Neural cell (in vitro differentiated cells): ENCODE measurements around the gene TYROBP. TPM values are rescaled to one million over a fixed set of nuclear protein-coding genes. Genes with fewer than 3 reads are reported as not detected.

Experiments used
- H2AFZ ChIP-seq: fragments of 200-600, 300-800 bp; sonication (generic), shearing (Covaris generic); 2 replicates; pipeline ENCODE4 v1.6.0; 2014; ENCODE audit warnings: low read depth, mild to moderate bottlenecking, antibody characterized with exemption, low read length, moderate library complexity
- H3F3A ChIP-seq: fragments of 200-600 bp; shearing (Covaris generic); 2 replicates; pipeline ENCODE4 v1.6.1; 2016; ENCODE audit warnings: mild to moderate bottlenecking, moderate library complexity, mixed read lengths, antibody characterized with exemption, low read length; ENCODE audit not compliant: insufficient read depth, poor library complexity, severe bottlenecking
- H3K27ac ChIP-seq: fragments of 200-600, 300-800 bp; sonication (generic), shearing (Covaris generic); 2 replicates; pipeline ENCODE4 v1.5.1; 2014; ENCODE audit warnings: mild to moderate bottlenecking, low read length, moderate library complexity
- H3K27me3 ChIP-seq: fragments of 300-800, 200-600 bp; sonication (generic), shearing (Covaris generic); 2 replicates; pipeline ENCODE4 v1.6.0; 2014; ENCODE audit warnings: mild to moderate bottlenecking, low read depth, low read length, moderate library complexity; ENCODE audit not compliant: insufficient read depth
- H3K36me3 ChIP-seq: fragments of 300-800, 200-600 bp; sonication (generic), shearing (Covaris generic); 2 replicates; pipeline ENCODE4 v1.5.1; 2014; ENCODE audit warnings: mild to moderate bottlenecking, antibody characterized with exemption, low read length, moderate library complexity; ENCODE audit not compliant: insufficient read depth
- H3K4me2 ChIP-seq: fragments of 300-800, 200-600 bp; sonication (generic), shearing (Covaris generic); 2 replicates; pipeline ENCODE4 v1.6.0; 2014; ENCODE audit warnings: mild to moderate bottlenecking, low read length
- H3K4me3 ChIP-seq: fragments of 300-800, 200-600 bp; sonication (generic), shearing (Covaris generic); 2 replicates; pipeline ENCODE4 v1.5.1; 2014; ENCODE audit warnings: mild to moderate bottlenecking, low read length, moderate library complexity
- H3K79me2 ChIP-seq: fragments of 200-600 bp; shearing (Covaris generic); replicated peaks from 2 replicates; pipeline ENCODE4 v1.6.0; 2014; ENCODE audit warnings: mild to moderate bottlenecking, low read length, moderate library complexity; ENCODE audit not compliant: insufficient read depth
- H3K9ac ChIP-seq: fragments of 300-800, 200-600 bp; sonication (generic), shearing (Covaris generic); 2 replicates; pipeline ENCODE4 v1.6.1; 2016; ENCODE audit warnings: mild to moderate bottlenecking, low read length, mixed read lengths
- H3K9me2 ChIP-seq: fragments of 200-600 bp; shearing (Covaris generic); 2 replicates; pipeline ENCODE4 v1.6.1; 2016; ENCODE audit warnings: mild to moderate bottlenecking, low read length, mixed read lengths; ENCODE audit not compliant: insufficient read depth
- H3K9me3 ChIP-seq: fragments of 200-600, 300-800 bp; sonication (generic), shearing (Covaris generic); 2 replicates; pipeline ENCODE4 v1.6.1; 2016; ENCODE audit warnings: mild to moderate bottlenecking, mixed run types, low read length, moderate library complexity, mixed read lengths
- H4K20me1 ChIP-seq: fragments of 200-600 bp; shearing (Covaris generic); 2 replicates; pipeline ENCODE4 v1.6.1; 2016; ENCODE audit warnings: mild to moderate bottlenecking, mixed run types; ENCODE audit not compliant: insufficient read depth
- CTCF ChIP-seq: fragments of 450-650 bp; IDR thresholded peaks from 2 replicates; pipeline ENCODE4 v1.5.1; 2014; ENCODE audit warnings: antibody characterized with exemption, mild to moderate bottlenecking, moderate library complexity; ENCODE audit not compliant: poor library complexity, severe bottlenecking
- EP300 ChIP-seq: fragments of 450-650 bp; conservative IDR thresholded peaks from 2 replicates; pipeline ENCODE4 v1.6.1; 2014; ENCODE audit warnings: antibody characterized with exemption, mild to moderate bottlenecking, moderate library complexity; ENCODE audit not compliant: poor library complexity, severe bottlenecking
- EZH2 ChIP-seq: fragments of 200-600, 300-800 bp; shearing (Covaris generic), sonication (generic); IDR thresholded peaks from 2 replicates; pipeline ENCODE4 v1.6.1; 2014; ENCODE audit warnings: antibody characterized with exemption, low read length, borderline replicate concordance, mild to moderate bottlenecking; ENCODE audit not compliant: insufficient read depth, poor library complexity, severe bottlenecking
- MXI1 ChIP-seq: fragments of 450-650 bp; conservative IDR thresholded peaks from 2 replicates; pipeline ENCODE4 v1.6.1; 2014; ENCODE audit warnings: antibody characterized with exemption, mild to moderate bottlenecking; ENCODE audit not compliant: poor library complexity, severe bottlenecking
- POLR2AphosphoS5 ChIP-seq: IDR thresholded peaks from 2 replicates; pipeline ENCODE4 v1.6.1; 2012
- RAD21 ChIP-seq: fragments of 450-650 bp; conservative IDR thresholded peaks from 2 replicates; pipeline ENCODE4 v1.6.1; 2014; ENCODE audit warnings: antibody characterized with exemption, mild to moderate bottlenecking, moderate library complexity
- REST ChIP-seq: IDR thresholded peaks from 2 replicates; pipeline ENCODE4 v1.6.1; 2012; ENCODE audit warnings: borderline replicate concordance
- SMC3 ChIP-seq: fragments of 450-650 bp; conservative IDR thresholded peaks from 2 replicates; pipeline ENCODE4 v1.6.1; 2014; ENCODE audit warnings: antibody characterized with exemption, mild to moderate bottlenecking, moderate library complexity; ENCODE audit not compliant: poor library complexity
- TAF1 ChIP-seq: IDR thresholded peaks from 2 replicates; pipeline ENCODE4 v1.6.1; 2012; ENCODE audit warnings: low read depth
- polyA plus RNA-seq: library from polyadenylated mRNA; depleted of rRNA; stranded (reverse); fragments of >200 nt; gene quantifications from 2 replicates; pipeline ENCODE4 v1.2.3, GENCODE V29; 2014

Gene TYROBP
- polyA plus RNA-seq, 1 donor from 2014 or later = not detected

GRCh38 chr19:35936738-35937268 is 28.7 kb upstream of the TYROBP start:
- H3K9me2 ChIP-seq = no peaks in the 10 kb centered on the region
- peak overlapping the region; percentile 70 for H3K4me2 ChIP-seq
- H3F3A ChIP-seq = no peaks in the 10 kb centered on the region
- H3K27me3 ChIP-seq = no peaks in the 10 kb centered on the region
- no peaks in the 10 kb centered on the region for H3K36me3 ChIP-seq
- no peak for TF ChIP-seq TAF1
- TF ChIP-seq RAD21 = no peak
- TF ChIP-seq EP300 = no peak
- peak; percentile 13 for TF ChIP-seq REST
- no peak for TF ChIP-seq POLR2AphosphoS5
- no peak for TF ChIP-seq CTCF
- no peaks in the 10 kb centered on the region for H3K9me3 ChIP-seq
- peak overlapping the region; percentile 60 for H3K27ac ChIP-seq
- H3K4me3 ChIP-seq = peak overlapping the region; percentile 88
- H3K79me2 ChIP-seq = peaks cover 28% of the 10 kb centered on the region
- H2AFZ ChIP-seq = no peak overlapping the region
- H3K9ac ChIP-seq = peak overlapping the region; percentile 88
- H4K20me1 ChIP-seq = no peaks in the 10 kb centered on the region

GRCh38 chr19:35935911-35936737 is 28.0 kb upstream of the TYROBP start, which contains the start of gene LRFN3:
Gene LRFN3, plus strand, starts transcription at chr19:35936374. Its CDS starts 3,052 bp downstream, at chr19:35939426.
- Histone ChIP-seq H3K9me3 (no peaks in the 10 kb centered on the region), H3K27me3 (no peaks in the 10 kb centered on the region), H3K9ac (peak within 1 kb of the TSS; percentile 88), H4K20me1 (no peaks in the 10 kb centered on the region), H3K27ac (peak within 1 kb of the TSS; percentile 88), H3K9me2 (no peaks in the 10 kb centered on the region), H3K79me2 (peaks cover 28% of the 10 kb centered on the region), H3K4me3 (peak within 1 kb of the TSS; percentile 88), H3F3A (no peaks in the 10 kb centered on the region), H2AFZ (peak within 1 kb of the TSS; percentile 97), H3K4me2 (peak within 1 kb of the TSS; percentile 94), H3K36me3 (no peaks in the 10 kb centered on the region)
- TF ChIP-seq RAD21 (no peak), TAF1 (peak; percentile 62), POLR2AphosphoS5 (peak; percentile 66), EZH2 (no peak), CTCF (peak; percentile 37), MXI1 (no peak), SMC3 (peak; percentile 37), REST (peak; percentile 8), EP300 (peak; percentile 24)
